K562 (cell line): Measurements from ENCODE around the gene RTF2.

Source experiments
- ADNP ChIP-seq: fragments of 200-800 bp; sonication (Bioruptor generic); IDR thresholded peaks from 2 replicates; pipeline ENCODE4 v1.6.1; 2016; ENCODE audit warnings: missing genetic modification characterization, missing compliant biosample characterization
- ATF6 ChIP-seq: sonication (generic); formaldehyde crosslinking; IDR thresholded peaks from 2 replicates; pipeline ENCODE4 v1.4.0; 2020; ENCODE audit warnings: mild to moderate bottlenecking, missing genetic modification reagents
- CEBPG ChIP-seq, 3 experiments: fragments of 200-800 bp in 1 of 3; sonication (Bioruptor generic) in 1 of 3; sonication (generic) in 1 of 3; formaldehyde crosslinking in 1 of 3; IDR thresholded peaks in 2 of 3; conservative IDR thresholded peaks in 1 of 3; 2 replicates each; pipeline versions ENCODE4 v1.6.1 to v1.8.0; 2016 to 2022; ENCODE audit warnings: missing compliant biosample characterization in 2 of 3, missing genetic modification characterization in 2 of 3, mild to moderate bottlenecking in 1 of 3, missing genetic modification reagents in 1 of 3
- FOXA3 ChIP-seq, 2 experiments: fragments of 450-650 bp in 1 of 2; sonication (generic) in 1 of 2; formaldehyde crosslinking; IDR thresholded peaks in 1 of 2; conservative IDR thresholded peaks in 1 of 2; 2 replicates each; pipeline versions ENCODE4 v1.4.0 to v1.8.0; 2020 to 2022; ENCODE audit warnings: mild to moderate bottlenecking in 2 of 2, missing genetic modification reagents in 1 of 2
- MCM2 ChIP-seq: fragments of 450-650 bp; IDR thresholded peaks from 2 replicates; pipeline ENCODE4 v1.6.1; 2017; ENCODE audit warnings: low read depth, mild to moderate bottlenecking
- PHF20 ChIP-seq: fragments of 450-650 bp; IDR thresholded peaks from 2 replicates; pipeline ENCODE4 v1.6.1; 2018; ENCODE audit not compliant: partially characterized antibody

GRCh38 chr20:56537997-56538396 lies 69.6 kb downstream of the RTF2 start:
- no peak for TF ChIP-seq FOXA3 (CRISPR knock-in tag; conservative IDR thresholded peaks at IDR 0.05 in 1 of 2, IDR thresholded peaks at IDR 0.05 in 1 of 2)
- TF ChIP-seq PHF20, result no peak
- no peak for TF ChIP-seq ATF6 (CRISPR knock-in tag)
- TF ChIP-seq MCM2, result no peak
- no peak for TF ChIP-seq CEBPG (CRISPR knock-in tag; IDR thresholded peaks at IDR 0.05)
- no peak for TF ChIP-seq CEBPG (tag; conservative IDR thresholded peaks at IDR 0.05 in 1 of 2, IDR thresholded peaks at IDR 0.05 in 1 of 2)
- TF ChIP-seq ADNP (tag), result no peak
